Measurements from ENCODE around the gene GNAI3. TPM values are rescaled to one million over a fixed set of nuclear protein-coding genes. Genes with fewer than 3 reads are reported as not detected.
A peak's percentile ranks its signal among the peaks of the same experiment; 100 is the strongest.

The GNAI3 gene
- total and polyA plus RNA-seq, 2 of the 13 experiments (the other 11 are each of a cell fraction or from before 2014, with no cell fraction given): 4.3 to 9.0 TPM

GRCh38 chr1:109667452-109668122 lies 119.2 kb downstream of the GNAI3 start, which contains the start of gene GSTM2 (continued):
- TF ChIP-seq ZBTB20 (CRISPR knock-in tag; IDR thresholded peaks at IDR 0.05; ENCODE audit: borderline replicate concordance, low read depth) (no peak), ZNF331 (CRISPR knock-in tag; IDR thresholded peaks at IDR 0.05) (0 out of 2 replicates have a peak, but pooled peaks have one; percentile 19), HMG20A (CRISPR knock-in tag; IDR thresholded peaks at IDR 0.05; ENCODE audit: borderline replicate concordance) (no peak), CSRNP2 (CRISPR knock-in tag; conservative IDR thresholded peaks at IDR 0.05; ENCODE audit: low read depth) (no peak), ZNF687 (CRISPR knock-in tag; IDR thresholded peaks at IDR 0.05) (peak; percentile 39; the same call in 1 of the 2 replicates), PAXIP1 (CRISPR knock-in tag; conservative IDR thresholded peaks at IDR 0.05) (peak; percentile 13; the same call in 1 of the 2 replicates), RXRB (CRISPR knock-in tag; IDR thresholded peaks at IDR 0.05; ENCODE audit: borderline replicate concordance) (no peak), ZNF704 (CRISPR knock-in tag; IDR thresholded peaks at IDR 0.05; ENCODE audit: borderline replicate concordance) (no peak), EEA1 (CRISPR knock-in tag; IDR thresholded peaks at IDR 0.05; ENCODE audit: borderline replicate concordance) (no peak), ZNF414 (CRISPR knock-in tag; IDR thresholded peaks at IDR 0.05) (no peak), DZIP1 (CRISPR knock-in tag; IDR thresholded peaks at IDR 0.05) (no peak)
